Panc1 (cell line): ENCODE measurements around the gene KCNH1. TPM values are rescaled to one million over a fixed set of nuclear protein-coding genes. Genes with fewer than 3 reads are reported as not detected.

Experiments
- ATAC-seq: fragments of 200-7000 bp; cut with Tn5 transposase; 2 replicates; pipeline ENCODE4 v1.9.1; 2020; ENCODE audit warnings: mild to moderate bottlenecking, moderate library complexity
- BruUV-seq: library from RNA; stranded (reverse); fragments of 400-500 nt; replicated peaks from 2 replicates; lab custom pipeline; 2021; lab: Mats Ljungman, UMichigan
- CTCF ChIA-PET: fragments of 300-600 bp; sonication (Branson Sonifier 250); formaldehyde crosslinking; loops from one replicate; lab custom pipeline; 2022; ENCODE audit warnings: antibody characterized with exemption; lab: Charles Lee
- POLR2A ChIA-PET: fragments of 300-600 bp; sonication (Branson Sonifier 250); formaldehyde crosslinking; loops from one replicate; lab custom pipeline; 2022; ENCODE audit warnings: antibody characterized with exemption; lab: Charles Lee
- DNase-seq: peaks from one replicate; pipeline ENCODE4 v3.0.0-alpha.2; 2010; ENCODE audit warnings: low read depth, low spot score
- H3K27ac ChIP-seq: 2 replicates; pipeline ENCODE4 v1.5.1; 2011; ENCODE audit warnings: mild to moderate bottlenecking, low read length, inconsistent platforms
- H3K27me3 ChIP-seq: fragments of 200-500 bp; sonication (Bioruptor generic); 2 replicates; pipeline ENCODE4 v1.6.0; 2014; ENCODE audit warnings: low read length, inconsistent platforms; ENCODE audit not compliant: control insufficient read depth, insufficient read depth
- H3K36me3 ChIP-seq: fragments of 200-500 bp; sonication (Bioruptor generic); 2 replicates; pipeline ENCODE4 v1.5.1; 2014; ENCODE audit warnings: inconsistent platforms, mild to moderate bottlenecking, low read length, moderate library complexity; ENCODE audit not compliant: control insufficient read depth, insufficient read depth
- H3K4me1 ChIP-seq: 2 replicates; pipeline ENCODE4 v1.5.1; 2011; ENCODE audit warnings: inconsistent platforms, mild to moderate bottlenecking, low read length, moderate library complexity; ENCODE audit not compliant: control insufficient read depth, insufficient read depth
- H3K4me3 ChIP-seq, 2 experiments: 2 replicates each; pipeline ENCODE4 v1.5.1; 2011 to 2012; ENCODE audit warnings: low read depth in 2 of 2, low read length in 2 of 2, mild to moderate bottlenecking in 2 of 2, inconsistent platforms in 1 of 2, moderate library complexity in 1 of 2
- H3K9me3 ChIP-seq: fragments of 200-500 bp; sonication (Bioruptor generic); 2 replicates; pipeline ENCODE4 v1.5.1; 2014; ENCODE audit warnings: low read depth, mild to moderate bottlenecking, inconsistent platforms, low read length, moderate library complexity; ENCODE audit not compliant: control insufficient read depth, insufficient read depth
- POLR2AphosphoS5 ChIP-seq: IDR thresholded peaks from 2 replicates; pipeline ENCODE4 v1.6.1; 2012; ENCODE audit warnings: mild to moderate bottlenecking, low read depth, low read length, moderate library complexity
- SIN3A ChIP-seq: IDR thresholded peaks from 2 replicates; pipeline ENCODE4 v1.6.1; 2012; ENCODE audit warnings: low read depth, mild to moderate bottlenecking, low read length, moderate library complexity, borderline replicate concordance; ENCODE audit not compliant: insufficient read depth
- TCF7L2 ChIP-seq: IDR thresholded peaks from 2 replicates; pipeline ENCODE4 v1.6.1; 2011; ENCODE audit warnings: mild to moderate bottlenecking, low read depth, low read length, inconsistent platforms
- in situ Hi-C: cut with HindIII; loops from 2 replicates; pipeline ENCODE4 v1.10.0; 2016; ENCODE audit warnings: low sequenced_read_pairs, low pct_unique_long_range_greater_than_20kb
- intact Hi-C: fragments of 100-400 bp; cut with micrococcal nuclease; formaldehyde crosslinking; loops from one replicate; pipeline ENCODE4 v1.10.0; 2022; ENCODE audit not compliant: unreplicated experiment
- total RNA-seq: library from RNA; stranded (reverse); gene quantifications from one replicate; pipeline ENCODE4 v1.2.1, GENCODE V29; 2021; ENCODE audit not compliant: unreplicated experiment
- TF ChIP-seq, protein P1 (sequence below), 2 experiments: IDR thresholded peaks; 2 replicates each; pipeline ENCODE4 v1.6.1; 2011 to 2012; ENCODE audit warnings: low read depth in 2 of 2, control low read depth in 1 of 2, low read length in 1 of 2, mild to moderate bottlenecking in 1 of 2, moderate library complexity in 1 of 2; ENCODE audit not compliant: insufficient read depth in 1 of 2
- TF ChIP-seq, protein P2 (sequence below): fragments of 450-650 bp; IDR thresholded peaks from 2 replicates; pipeline ENCODE4 v1.5.1; 2017; ENCODE audit warnings: mild to moderate bottlenecking

Gene KCNH1
- total RNA-seq, 1 experiment from 2014 or later: not detected

DNA sequence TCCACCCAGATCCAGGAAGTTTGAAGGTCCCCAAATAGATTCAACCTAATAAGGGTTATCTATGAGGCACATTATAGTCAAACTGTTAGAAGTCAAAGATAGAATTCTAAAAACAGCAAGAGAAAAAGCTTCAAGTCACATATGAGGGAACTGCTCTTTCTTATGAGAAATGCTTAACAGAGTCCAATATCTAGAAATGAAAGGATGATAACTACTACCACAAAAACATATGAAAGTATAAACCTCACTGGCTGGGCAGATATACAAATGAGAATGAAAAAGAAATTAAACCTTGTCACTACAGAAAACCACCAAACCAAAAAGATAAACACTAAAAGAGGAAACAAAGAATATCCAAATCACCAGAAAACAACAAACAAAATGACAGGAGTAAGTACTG is 201.8 kb downstream of the KCNH1 start:
- no TSS peak for BruUV-seq
- intact Hi-C loops: no loop called here
- in situ Hi-C loops: no loop called here
- ATAC-seq: no peak
- H3K4me3 ChIP-seq: no peak overlapping the region
- DNase-seq: no peak
- no peaks in the 10 kb centered on the region for H3K4me1 ChIP-seq
- ChIA-PET CTCF (no interaction called here), POLR2A (no interaction called here)
- TF ChIP-seq, protein P1, sequence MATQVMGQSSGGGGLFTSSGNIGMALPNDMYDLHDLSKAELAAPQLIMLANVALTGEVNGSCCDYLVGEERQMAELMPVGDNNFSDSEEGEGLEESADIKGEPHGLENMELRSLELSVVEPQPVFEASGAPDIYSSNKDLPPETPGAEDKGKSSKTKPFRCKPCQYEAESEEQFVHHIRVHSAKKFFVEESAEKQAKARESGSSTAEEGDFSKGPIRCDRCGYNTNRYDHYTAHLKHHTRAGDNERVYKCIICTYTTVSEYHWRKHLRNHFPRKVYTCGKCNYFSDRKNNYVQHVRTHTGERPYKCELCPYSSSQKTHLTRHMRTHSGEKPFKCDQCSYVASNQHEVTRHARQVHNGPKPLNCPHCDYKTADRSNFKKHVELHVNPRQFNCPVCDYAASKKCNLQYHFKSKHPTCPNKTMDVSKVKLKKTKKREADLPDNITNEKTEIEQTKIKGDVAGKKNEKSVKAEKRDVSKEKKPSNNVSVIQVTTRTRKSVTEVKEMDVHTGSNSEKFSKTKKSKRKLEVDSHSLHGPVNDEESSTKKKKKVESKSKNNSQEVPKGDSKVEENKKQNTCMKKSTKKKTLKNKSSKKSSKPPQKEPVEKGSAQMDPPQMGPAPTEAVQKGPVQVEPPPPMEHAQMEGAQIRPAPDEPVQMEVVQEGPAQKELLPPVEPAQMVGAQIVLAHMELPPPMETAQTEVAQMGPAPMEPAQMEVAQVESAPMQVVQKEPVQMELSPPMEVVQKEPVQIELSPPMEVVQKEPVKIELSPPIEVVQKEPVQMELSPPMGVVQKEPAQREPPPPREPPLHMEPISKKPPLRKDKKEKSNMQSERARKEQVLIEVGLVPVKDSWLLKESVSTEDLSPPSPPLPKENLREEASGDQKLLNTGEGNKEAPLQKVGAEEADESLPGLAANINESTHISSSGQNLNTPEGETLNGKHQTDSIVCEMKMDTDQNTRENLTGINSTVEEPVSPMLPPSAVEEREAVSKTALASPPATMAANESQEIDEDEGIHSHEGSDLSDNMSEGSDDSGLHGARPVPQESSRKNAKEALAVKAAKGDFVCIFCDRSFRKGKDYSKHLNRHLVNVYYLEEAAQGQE (IDR thresholded peaks at IDR 0.05; ENCODE audit: insufficient read depth in 1 of 2, low read depth in 2 of 2, low read length in 1 of 2): no peak
- TF ChIP-seq, protein P2, sequence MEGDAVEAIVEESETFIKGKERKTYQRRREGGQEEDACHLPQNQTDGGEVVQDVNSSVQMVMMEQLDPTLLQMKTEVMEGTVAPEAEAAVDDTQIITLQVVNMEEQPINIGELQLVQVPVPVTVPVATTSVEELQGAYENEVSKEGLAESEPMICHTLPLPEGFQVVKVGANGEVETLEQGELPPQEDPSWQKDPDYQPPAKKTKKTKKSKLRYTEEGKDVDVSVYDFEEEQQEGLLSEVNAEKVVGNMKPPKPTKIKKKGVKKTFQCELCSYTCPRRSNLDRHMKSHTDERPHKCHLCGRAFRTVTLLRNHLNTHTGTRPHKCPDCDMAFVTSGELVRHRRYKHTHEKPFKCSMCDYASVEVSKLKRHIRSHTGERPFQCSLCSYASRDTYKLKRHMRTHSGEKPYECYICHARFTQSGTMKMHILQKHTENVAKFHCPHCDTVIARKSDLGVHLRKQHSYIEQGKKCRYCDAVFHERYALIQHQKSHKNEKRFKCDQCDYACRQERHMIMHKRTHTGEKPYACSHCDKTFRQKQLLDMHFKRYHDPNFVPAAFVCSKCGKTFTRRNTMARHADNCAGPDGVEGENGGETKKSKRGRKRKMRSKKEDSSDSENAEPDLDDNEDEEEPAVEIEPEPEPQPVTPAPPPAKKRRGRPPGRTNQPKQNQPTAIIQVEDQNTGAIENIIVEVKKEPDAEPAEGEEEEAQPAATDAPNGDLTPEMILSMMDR: no peak
- TF ChIP-seq TCF7L2: no peak
- no peak for TF ChIP-seq SIN3A
- TF ChIP-seq POLR2AphosphoS5: no peak
- H3K27ac ChIP-seq: no peak overlapping the region
- no peaks in the 10 kb centered on the region for H3K27me3 ChIP-seq
- H3K9me3 ChIP-seq: no peaks in the 10 kb centered on the region
- no peaks in the 10 kb centered on the region for H3K36me3 ChIP-seq

DNA sequence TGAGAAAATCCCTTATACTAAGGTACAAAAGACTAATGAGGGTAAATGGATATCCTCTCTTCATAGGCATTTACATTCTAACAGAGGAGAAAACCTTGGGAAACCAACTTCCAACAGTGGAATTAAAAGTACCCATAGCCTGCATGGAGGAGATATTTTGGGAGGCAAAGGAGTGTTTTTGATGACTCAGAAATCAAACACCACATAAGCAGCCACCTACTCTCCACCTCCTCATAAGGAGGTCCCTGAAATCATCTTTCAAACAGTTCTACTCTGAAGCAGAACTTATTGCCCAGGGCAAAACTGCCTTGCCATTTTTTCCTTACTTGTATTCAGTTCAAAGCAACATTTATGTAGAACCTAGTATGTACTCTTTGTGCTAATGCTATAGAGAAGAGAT is 211.3 kb downstream of the KCNH1 start:
- H3K36me3 ChIP-seq: no peaks in the 10 kb centered on the region
- H3K9me3 ChIP-seq: no peaks in the 10 kb centered on the region
- ChIA-PET POLR2A (no interaction called here), CTCF (no interaction called here)
- H3K4me3 ChIP-seq: no peak overlapping the region
- intact Hi-C loops: no loop called here
- no peak overlapping the region for H3K27ac ChIP-seq
- H3K27me3 ChIP-seq: no peaks in the 10 kb centered on the region
- ATAC-seq (no peak), DNase-seq (no peak)
- no peaks in the 10 kb centered on the region for H3K4me1 ChIP-seq
- in situ Hi-C loops: no loop called here
- BruUV-seq: no TSS peak
- TF ChIP-seq POLR2AphosphoS5 (no peak), SIN3A (no peak), TCF7L2 (no peak)
- TF ChIP-seq, protein P1 (IDR thresholded peaks at IDR 0.05; ENCODE audit: insufficient read depth in 1 of 2, low read depth in 2 of 2, low read length in 1 of 2): no peak
- TF ChIP-seq, protein P2: no peak
